ENCODE measurements around the gene SLC36A1.

The SLC36A1 gene

DNA sequence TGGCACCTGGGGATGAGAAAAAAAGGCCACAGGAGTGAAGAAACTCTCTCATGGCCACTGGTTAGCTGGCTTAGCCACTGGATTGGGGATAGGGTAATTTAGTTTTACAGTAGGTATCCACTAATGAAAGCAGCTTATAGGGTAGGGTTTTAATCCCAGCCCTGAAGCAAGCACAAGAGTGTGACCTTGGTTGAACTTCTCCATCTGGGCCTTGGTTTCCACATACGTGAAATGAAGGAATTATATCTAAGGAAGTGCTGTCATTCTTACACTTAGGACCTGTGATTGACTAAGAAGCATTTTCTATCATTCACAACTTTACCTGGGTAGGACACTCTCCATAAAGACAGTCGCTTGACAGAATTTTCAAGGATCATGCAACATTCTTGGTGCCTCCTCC lies 94.2 kb downstream of the SLC36A1 start:
- ATAC-seq, result no peak
- TF ChIP-seq, protein P1, sequence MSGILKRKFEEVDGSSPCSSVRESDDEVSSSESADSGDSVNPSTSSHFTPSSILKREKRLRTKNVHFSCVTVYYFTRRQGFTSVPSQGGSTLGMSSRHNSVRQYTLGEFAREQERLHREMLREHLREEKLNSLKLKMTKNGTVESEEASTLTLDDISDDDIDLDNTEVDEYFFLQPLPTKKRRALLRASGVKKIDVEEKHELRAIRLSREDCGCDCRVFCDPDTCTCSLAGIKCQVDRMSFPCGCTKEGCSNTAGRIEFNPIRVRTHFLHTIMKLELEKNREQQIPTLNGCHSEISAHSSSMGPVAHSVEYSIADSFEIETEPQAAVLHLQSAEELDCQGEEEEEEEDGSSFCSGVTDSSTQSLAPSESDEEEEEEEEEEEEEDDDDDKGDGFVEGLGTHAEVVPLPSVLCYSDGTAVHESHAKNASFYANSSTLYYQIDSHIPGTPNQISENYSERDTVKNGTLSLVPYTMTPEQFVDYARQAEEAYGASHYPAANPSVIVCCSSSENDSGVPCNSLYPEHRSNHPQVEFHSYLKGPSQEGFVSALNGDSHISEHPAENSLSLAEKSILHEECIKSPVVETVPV (CRISPR knock-in tag; IDR thresholded peaks at IDR 0.05), result no peak
- TF ChIP-seq ESRRG (CRISPR knock-in tag; IDR thresholded peaks at IDR 0.05) (no peak), CSDC2 (CRISPR knock-in tag; IDR thresholded peaks at IDR 0.05) (no peak), SNAI2 (CRISPR knock-in tag; IDR thresholded peaks at IDR 0.05) (no peak), ZNF70 (CRISPR knock-in tag; IDR thresholded peaks at IDR 0.05) (no peak), ZNF8 (CRISPR knock-in tag; IDR thresholded peaks at IDR 0.05) (no peak), RARB (CRISPR knock-in tag; IDR thresholded peaks at IDR 0.05) (no peak), GLIS3 (CRISPR knock-in tag; IDR thresholded peaks at IDR 0.05) (no peak), ISL1 (CRISPR knock-in tag; IDR thresholded peaks at IDR 0.05) (no peak), ARNTL (CRISPR knock-in tag; IDR thresholded peaks at IDR 0.05; ENCODE audit: borderline replicate concordance, low read depth) (no peak), ZNF565 (CRISPR knock-in tag; conservative IDR thresholded peaks at IDR 0.05; ENCODE audit: low read depth) (no peak), TOX (CRISPR knock-in tag; IDR thresholded peaks at IDR 0.05; ENCODE audit: borderline replicate concordance) (no peak), ZC3H10 (CRISPR knock-in tag; IDR thresholded peaks at IDR 0.05) (no peak), TCF4 (CRISPR knock-in tag; IDR thresholded peaks at IDR 0.05; ENCODE audit: borderline replicate concordance) (no peak), ZFP30 (CRISPR knock-in tag; IDR thresholded peaks at IDR 0.05) (no peak)
- TF ChIP-seq, protein P2, sequence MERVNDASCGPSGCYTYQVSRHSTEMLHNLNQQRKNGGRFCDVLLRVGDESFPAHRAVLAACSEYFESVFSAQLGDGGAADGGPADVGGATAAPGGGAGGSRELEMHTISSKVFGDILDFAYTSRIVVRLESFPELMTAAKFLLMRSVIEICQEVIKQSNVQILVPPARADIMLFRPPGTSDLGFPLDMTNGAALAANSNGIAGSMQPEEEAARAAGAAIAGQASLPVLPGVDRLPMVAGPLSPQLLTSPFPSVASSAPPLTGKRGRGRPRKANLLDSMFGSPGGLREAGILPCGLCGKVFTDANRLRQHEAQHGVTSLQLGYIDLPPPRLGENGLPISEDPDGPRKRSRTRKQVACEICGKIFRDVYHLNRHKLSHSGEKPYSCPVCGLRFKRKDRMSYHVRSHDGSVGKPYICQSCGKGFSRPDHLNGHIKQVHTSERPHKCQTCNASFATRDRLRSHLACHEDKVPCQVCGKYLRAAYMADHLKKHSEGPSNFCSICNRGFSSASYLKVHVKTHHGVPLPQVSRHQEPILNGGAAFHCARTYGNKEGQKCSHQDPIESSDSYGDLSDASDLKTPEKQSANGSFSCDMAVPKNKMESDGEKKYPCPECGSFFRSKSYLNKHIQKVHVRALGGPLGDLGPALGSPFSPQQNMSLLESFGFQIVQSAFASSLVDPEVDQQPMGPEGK (CRISPR knock-in tag; IDR thresholded peaks at IDR 0.05; ENCODE audit: borderline replicate concordance), result no peak
- TF ChIP-seq, protein P3, sequence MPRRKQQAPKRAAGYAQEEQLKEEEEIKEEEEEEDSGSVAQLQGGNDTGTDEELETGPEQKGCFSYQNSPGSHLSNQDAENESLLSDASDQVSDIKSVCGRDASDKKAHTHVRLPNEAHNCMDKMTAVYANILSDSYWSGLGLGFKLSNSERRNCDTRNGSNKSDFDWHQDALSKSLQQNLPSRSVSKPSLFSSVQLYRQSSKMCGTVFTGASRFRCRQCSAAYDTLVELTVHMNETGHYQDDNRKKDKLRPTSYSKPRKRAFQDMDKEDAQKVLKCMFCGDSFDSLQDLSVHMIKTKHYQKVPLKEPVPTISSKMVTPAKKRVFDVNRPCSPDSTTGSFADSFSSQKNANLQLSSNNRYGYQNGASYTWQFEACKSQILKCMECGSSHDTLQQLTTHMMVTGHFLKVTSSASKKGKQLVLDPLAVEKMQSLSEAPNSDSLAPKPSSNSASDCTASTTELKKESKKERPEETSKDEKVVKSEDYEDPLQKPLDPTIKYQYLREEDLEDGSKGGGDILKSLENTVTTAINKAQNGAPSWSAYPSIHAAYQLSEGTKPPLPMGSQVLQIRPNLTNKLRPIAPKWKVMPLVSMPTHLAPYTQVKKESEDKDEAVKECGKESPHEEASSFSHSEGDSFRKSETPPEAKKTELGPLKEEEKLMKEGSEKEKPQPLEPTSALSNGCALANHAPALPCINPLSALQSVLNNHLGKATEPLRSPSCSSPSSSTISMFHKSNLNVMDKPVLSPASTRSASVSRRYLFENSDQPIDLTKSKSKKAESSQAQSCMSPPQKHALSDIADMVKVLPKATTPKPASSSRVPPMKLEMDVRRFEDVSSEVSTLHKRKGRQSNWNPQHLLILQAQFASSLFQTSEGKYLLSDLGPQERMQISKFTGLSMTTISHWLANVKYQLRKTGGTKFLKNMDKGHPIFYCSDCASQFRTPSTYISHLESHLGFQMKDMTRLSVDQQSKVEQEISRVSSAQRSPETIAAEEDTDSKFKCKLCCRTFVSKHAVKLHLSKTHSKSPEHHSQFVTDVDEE (CRISPR knock-in tag; IDR thresholded peaks at IDR 0.05), result no peak
- TF ChIP-seq, protein P4, sequence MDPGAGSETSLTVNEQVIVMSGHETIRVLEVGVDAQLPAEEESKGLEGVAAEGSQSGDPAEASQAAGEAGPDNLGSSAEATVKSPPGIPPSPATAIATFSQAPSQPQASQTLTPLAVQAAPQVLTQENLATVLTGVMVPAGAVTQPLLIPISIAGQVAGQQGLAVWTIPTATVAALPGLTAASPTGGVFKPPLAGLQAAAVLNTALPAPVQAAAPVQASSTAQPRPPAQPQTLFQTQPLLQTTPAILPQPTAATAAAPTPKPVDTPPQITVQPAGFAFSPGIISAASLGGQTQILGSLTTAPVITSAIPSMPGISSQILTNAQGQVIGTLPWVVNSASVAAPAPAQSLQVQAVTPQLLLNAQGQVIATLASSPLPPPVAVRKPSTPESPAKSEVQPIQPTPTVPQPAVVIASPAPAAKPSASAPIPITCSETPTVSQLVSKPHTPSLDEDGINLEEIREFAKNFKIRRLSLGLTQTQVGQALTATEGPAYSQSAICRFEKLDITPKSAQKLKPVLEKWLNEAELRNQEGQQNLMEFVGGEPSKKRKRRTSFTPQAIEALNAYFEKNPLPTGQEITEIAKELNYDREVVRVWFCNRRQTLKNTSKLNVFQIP (CRISPR knock-in tag; IDR thresholded peaks at IDR 0.05; ENCODE audit: borderline replicate concordance, low read depth), result no peak
